HCEC 1CT (cell line): ENCODE measurements around the gene ZRANB1.

Source experiments
- DNase-seq: peaks from one replicate; pipeline ENCODE4 v3.0.0-alpha.2; 2017

The ZRANB1 gene

GRCh38 chr10:125023862-125024496 lies 82.1 kb downstream of the ZRANB1 start:
- DNase-seq, result no peak

- no peak for DNase-seq
These were observed 82.7 kb downstream of the ZRANB1 start for GRCh38 chr10:125024497-125025234.

GRCh38 chr10:125025341-125025740 lies 83.4 kb downstream of the ZRANB1 start:
- no peak for DNase-seq

GRCh38 chr10:125026036-125026931 lies 84.4 kb downstream of the ZRANB1 start:
- no peak for DNase-seq

GRCh38 chr10:125026974-125027735 lies 85.2 kb downstream of the ZRANB1 start:
- DNase-seq, result no peak

GRCh38 chr10:125027871-125028869 lies 86.2 kb downstream of the ZRANB1 start:
- DNase-seq, result peak; percentile 72

GRCh38 chr10:125029584-125030242 lies 87.8 kb downstream of the ZRANB1 start:
- peak; percentile 48 for DNase-seq

- DNase-seq, result no peak
These were observed 88.8 kb downstream of the ZRANB1 start for GRCh38 chr10:125030567-125031197.

- no peak for DNase-seq
These were observed 90.6 kb downstream of the ZRANB1 start for GRCh38 chr10:125032474-125033020.

- DNase-seq, result no peak
These were observed 91.4 kb downstream of the ZRANB1 start for GRCh38 chr10:125033146-125033924.

- peak; percentile 10 for DNase-seq
These were observed 92.8 kb downstream of the ZRANB1 start for GRCh38 chr10:125034675-125035074.

GRCh38 chr10:125035136-125035535 lies 93.2 kb downstream of the ZRANB1 start:
- DNase-seq, result peak; percentile 95

GRCh38 chr10:125035588-125036295 lies 93.8 kb downstream of the ZRANB1 start:
- DNase-seq, result no peak

- DNase-seq, result peak; percentile 91
These were observed 95.4 kb downstream of the ZRANB1 start for GRCh38 chr10:125037145-125037877.
